Astrocyte of the cerebellum (primary cell): ENCODE data around the gene COL9A1.

Experiments
- DNase-seq: peaks from one replicate; pipeline ENCODE4 v3.0.0-alpha.2; 2011; ENCODE audit warnings: low read depth
- H3K4me3 ChIP-seq: 2 replicates; pipeline ENCODE4 v1.5.1; 2011; ENCODE audit warnings: mild to moderate bottlenecking, low read depth, low read length, moderate library complexity
- in situ Hi-C: cut with HindIII; loops from 2 replicates; pipeline ENCODE4 v1.10.0; 2017; ENCODE audit warnings: low sequenced_read_pairs
- TF ChIP-seq, protein P1 (sequence below): IDR thresholded peaks from 2 replicates; pipeline ENCODE4 v1.5.1; 2012; ENCODE audit warnings: low read length, low read depth, moderate library complexity, mild to moderate bottlenecking; ENCODE audit errors: missing control alignments

COL9A1 gene

DNA sequence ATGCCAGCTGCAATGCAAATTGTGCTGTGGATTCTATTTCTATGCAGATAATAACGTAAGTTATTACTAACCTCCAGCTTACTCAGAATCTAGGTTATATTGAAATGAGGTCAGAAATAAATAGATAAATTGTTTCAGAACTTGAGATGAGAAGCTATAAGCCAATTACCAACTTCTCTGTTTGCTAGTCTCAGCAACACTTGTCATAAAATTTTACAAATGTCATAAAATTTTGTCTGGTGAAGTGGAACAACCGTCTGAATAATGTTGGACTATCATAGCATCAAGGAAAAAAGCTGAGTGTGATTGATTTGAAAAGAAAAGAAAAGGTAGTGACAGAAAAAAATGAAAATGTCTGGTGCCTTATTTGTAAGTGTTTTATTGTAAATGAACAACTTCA is 36.7 kb downstream of the COL9A1 start:
- no peak overlapping the region for H3K4me3 ChIP-seq
- in situ Hi-C loops, result no loop called here
- TF ChIP-seq, protein P1, sequence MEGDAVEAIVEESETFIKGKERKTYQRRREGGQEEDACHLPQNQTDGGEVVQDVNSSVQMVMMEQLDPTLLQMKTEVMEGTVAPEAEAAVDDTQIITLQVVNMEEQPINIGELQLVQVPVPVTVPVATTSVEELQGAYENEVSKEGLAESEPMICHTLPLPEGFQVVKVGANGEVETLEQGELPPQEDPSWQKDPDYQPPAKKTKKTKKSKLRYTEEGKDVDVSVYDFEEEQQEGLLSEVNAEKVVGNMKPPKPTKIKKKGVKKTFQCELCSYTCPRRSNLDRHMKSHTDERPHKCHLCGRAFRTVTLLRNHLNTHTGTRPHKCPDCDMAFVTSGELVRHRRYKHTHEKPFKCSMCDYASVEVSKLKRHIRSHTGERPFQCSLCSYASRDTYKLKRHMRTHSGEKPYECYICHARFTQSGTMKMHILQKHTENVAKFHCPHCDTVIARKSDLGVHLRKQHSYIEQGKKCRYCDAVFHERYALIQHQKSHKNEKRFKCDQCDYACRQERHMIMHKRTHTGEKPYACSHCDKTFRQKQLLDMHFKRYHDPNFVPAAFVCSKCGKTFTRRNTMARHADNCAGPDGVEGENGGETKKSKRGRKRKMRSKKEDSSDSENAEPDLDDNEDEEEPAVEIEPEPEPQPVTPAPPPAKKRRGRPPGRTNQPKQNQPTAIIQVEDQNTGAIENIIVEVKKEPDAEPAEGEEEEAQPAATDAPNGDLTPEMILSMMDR, result no peak
- DNase-seq, result no peak

GRCh38 chr6:70264306-70264705 is 38.6 kb downstream of the COL9A1 start:
- DNase-seq, result no peak
- in situ Hi-C loops, result no loop called here
- no peak overlapping the region for H3K4me3 ChIP-seq
- TF ChIP-seq, protein P1, result no peak

DNA sequence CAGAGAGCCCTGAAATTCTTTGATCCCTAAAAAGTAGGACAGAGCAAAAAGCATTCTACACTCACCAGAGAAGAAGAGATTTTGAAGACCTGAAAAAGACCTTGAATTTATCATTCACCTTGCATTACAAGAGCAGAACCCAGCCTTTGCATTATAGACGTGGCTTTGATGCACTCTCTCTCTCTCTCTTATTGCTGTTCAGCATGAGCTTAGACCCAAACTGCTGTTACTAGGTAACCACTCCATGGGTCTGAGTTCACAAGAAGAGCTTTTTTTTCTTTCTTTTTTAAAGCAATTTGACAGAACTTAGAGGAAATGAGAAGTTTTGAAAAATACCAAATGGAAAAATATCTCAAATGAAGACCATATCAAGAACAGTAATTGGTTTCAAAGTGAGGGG is 44.4 kb downstream of the COL9A1 start:
- H3K4me3 ChIP-seq, result no peak overlapping the region
- no peak for DNase-seq
- in situ Hi-C loops, result no loop called here
- TF ChIP-seq, protein P1, result no peak

GRCh38 chr6:70257768-70258273 is 45.1 kb downstream of the COL9A1 start:
- no peak for DNase-seq
- TF ChIP-seq, protein P1, result no peak
- H3K4me3 ChIP-seq, result no peak overlapping the region
- in situ Hi-C loops, result no loop called here

- no peak for DNase-seq
- TF ChIP-seq, protein P1, result no peak
- in situ Hi-C loops, result loop anchor here (5.0 kb wide), 1 partner anchor 33 kb away; no protein-coding TSS in a partner anchor
Observed at GRCh38 chr6:70254784-70255183, 48.1 kb downstream of the COL9A1 start.

GRCh38 chr6:70253923-70254322 is 49.0 kb downstream of the COL9A1 start:
- in situ Hi-C loops, result loop anchor here (5.0 kb wide), 1 partner anchor 33 kb away; no protein-coding TSS in a partner anchor
- TF ChIP-seq, protein P1, result no peak
- H3K4me3 ChIP-seq, result no peak overlapping the region
- DNase-seq, result no peak

More at GRCh38 chr6:70254784-70255183, 48.1 kb downstream of the COL9A1 start:
- no peak overlapping the region for H3K4me3 ChIP-seq

DNA sequence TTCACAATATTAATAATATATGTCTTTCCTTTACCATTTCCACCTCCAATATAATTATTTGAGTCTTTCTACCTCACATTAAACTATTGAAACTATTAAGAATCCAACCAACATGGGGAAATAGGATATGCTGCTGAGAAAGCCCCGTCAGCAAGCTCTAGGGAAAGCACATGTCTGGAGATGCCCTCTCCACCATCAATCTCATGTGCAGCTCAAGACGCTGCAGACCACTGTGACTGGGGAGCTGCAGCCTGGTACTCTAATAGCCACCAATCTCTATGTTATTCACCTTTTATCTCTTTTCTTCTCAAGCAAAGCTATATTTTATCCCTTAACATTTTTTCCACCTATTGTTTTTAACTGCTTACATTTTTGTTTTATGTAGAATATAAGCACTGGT is 50.3 kb downstream of the COL9A1 start:
- in situ Hi-C loops, result loop anchor here (5.0 kb wide), 1 partner anchor 35 kb away; no protein-coding TSS in a partner anchor
- no peak for DNase-seq
- H3K4me3 ChIP-seq, result no peak overlapping the region
- TF ChIP-seq, protein P1, result no peak
